GM12892 (cell line): Measurements from ENCODE around the gene SOBP.

Experiments
- POLR2A ChIP-seq: IDR thresholded peaks from 2 replicates; pipeline ENCODE4 v1.6.1; 2011; ENCODE audit warnings: low read depth, low read length, control low read depth
- POLR2AphosphoS5 ChIP-seq: IDR thresholded peaks from 2 replicates; pipeline ENCODE4 v1.6.1; 2011; ENCODE audit warnings: low read depth, low read length, control low read depth
- TAF1 ChIP-seq: IDR thresholded peaks from 2 replicates; pipeline ENCODE4 v1.6.1; 2011; ENCODE audit warnings: low read depth, mild to moderate bottlenecking, control low read depth, low read length, borderline replicate concordance

DNA sequence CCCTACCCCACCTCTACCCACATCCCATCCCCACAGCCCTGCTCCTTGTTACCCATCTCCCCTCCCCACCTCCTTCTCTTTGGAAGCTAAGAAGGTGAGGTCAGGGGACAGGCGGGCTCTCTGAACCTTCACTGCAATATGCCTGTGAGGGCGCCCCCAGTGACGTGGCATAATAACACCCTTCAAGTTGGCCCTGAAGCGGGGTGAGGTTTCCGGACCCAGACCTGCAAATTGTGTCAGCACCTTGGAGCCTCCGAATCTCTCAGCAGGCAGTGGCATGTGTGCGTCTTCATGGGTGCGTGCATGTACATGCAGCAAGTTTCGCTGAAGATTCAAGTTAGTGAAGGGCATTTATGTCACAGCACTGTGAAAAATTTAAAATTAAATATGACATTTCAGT, 114.6 kb downstream of the SOBP start:
- TF ChIP-seq POLR2AphosphoS5 = no peak
- TF ChIP-seq TAF1 = no peak
- no peak for TF ChIP-seq POLR2A
